GM18517 (cell line): Measurements from ENCODE around the gene RNF180.
"Not testable (repeated sequence)": the region's sequence is repeated elsewhere in the genome, so short reads cannot be mapped to it uniquely, and the experiment has no call there.

Experiments used
- ATAC-seq: cut with Tn5 transposase; IDR thresholded peaks from one replicate; pipeline ENCODE4 v1.9.1; 2021; ENCODE audit warnings: mild to moderate bottlenecking, moderate library complexity; ENCODE audit not compliant: unreplicated experiment

RNF180 gene

GRCh38 chr5:64347309-64347708 lies 181.7 kb downstream of the RNF180 start:
- no peak for ATAC-seq

- no peak for ATAC-seq
These were observed 198.8 kb downstream of the RNF180 start for GRCh38 chr5:64364426-64364825.

- ATAC-seq: peak; percentile 95
These were observed 219.1 kb downstream of the RNF180 start for GRCh38 chr5:64384765-64385164.

- ATAC-seq: no peak
These were observed 231.9 kb downstream of the RNF180 start for GRCh38 chr5:64397552-64397951.

- not testable (repeated sequence) for ATAC-seq
These were observed 233.1 kb downstream of the RNF180 start for GRCh38 chr5:64398735-64399134.

- not testable (repeated sequence) for ATAC-seq
These were observed 241.6 kb downstream of the RNF180 start for GRCh38 chr5:64407103-64407825.

DNA sequence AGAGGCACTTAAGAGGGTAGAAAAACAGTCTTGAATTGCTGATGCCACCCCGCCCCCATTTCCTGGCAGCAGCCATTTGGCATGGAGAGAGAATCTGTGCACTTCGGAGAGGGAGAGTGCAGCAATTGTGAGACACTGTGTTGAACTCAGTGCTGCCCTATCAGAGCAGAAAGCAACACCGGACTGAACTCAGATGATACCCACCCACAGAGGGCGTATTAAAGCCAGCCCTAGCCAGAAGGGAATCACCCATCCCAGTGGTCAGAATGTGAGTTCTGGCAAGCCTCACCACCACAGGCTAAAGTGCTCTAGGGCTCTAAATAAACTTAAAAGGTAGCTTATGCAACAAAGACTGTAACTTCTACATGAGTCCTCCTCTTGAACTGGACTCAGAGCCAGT lies 251.7 kb downstream of the RNF180 start:
- no peak for ATAC-seq

DNA sequence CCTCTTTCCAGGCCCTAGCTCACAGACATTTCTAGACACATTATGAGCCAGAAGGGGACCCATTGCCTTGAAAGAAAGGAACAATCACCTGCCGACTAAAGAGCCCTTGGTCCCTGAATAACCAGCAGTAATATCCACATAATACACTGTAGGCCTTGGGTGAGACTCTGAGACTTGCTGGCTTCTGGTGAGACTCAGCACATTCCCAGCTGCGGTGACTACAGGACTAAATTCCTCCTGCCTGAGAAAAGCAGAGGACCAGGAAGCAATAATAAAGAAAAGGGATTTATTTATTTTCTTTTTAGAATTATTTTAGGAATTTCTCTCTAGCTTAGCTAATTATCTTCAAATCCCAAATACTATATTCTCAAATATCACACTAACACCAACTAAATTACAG lies 252.4 kb downstream of the RNF180 start:
- no peak for ATAC-seq
